Endodermal cell (in vitro differentiated cells): ENCODE data around the gene CACNA1A. TPM values are rescaled to one million over a fixed set of nuclear protein-coding genes. Genes with fewer than 3 reads are reported as not detected.

Experiments
- DNase-seq: peaks from one replicate; pipeline ENCODE4 v3.0.0-alpha.2; 2017
- H3K27ac ChIP-seq: 2 replicates; pipeline ENCODE4 v1.5.1; 2013; ENCODE audit warnings: mild to moderate bottlenecking, low read depth, low read length, moderate library complexity
- H3K27me3 ChIP-seq: 2 replicates; pipeline ENCODE4 v1.6.1; 2013; ENCODE audit warnings: mild to moderate bottlenecking, low read length, moderate library complexity; ENCODE audit not compliant: insufficient read depth, control insufficient read depth, poor library complexity, severe bottlenecking
- H3K36me3 ChIP-seq: 2 replicates; pipeline ENCODE4 v1.7.0; 2013; ENCODE audit warnings: mild to moderate bottlenecking, low read length, moderate library complexity; ENCODE audit not compliant: control insufficient read depth, insufficient read depth
- H3K4me1 ChIP-seq: one replicate; pipeline ENCODE4 v1.7.0; 2013; ENCODE audit warnings: low read length; ENCODE audit not compliant: control insufficient read depth, insufficient read depth
- H3K4me3 ChIP-seq: 2 replicates; pipeline ENCODE4 v1.5.1; 2013; ENCODE audit warnings: mild to moderate bottlenecking, low read length, moderate library complexity
- H3K9ac ChIP-seq: 2 replicates; pipeline ENCODE4 v1.6.1; 2013; ENCODE audit warnings: mild to moderate bottlenecking, low read length, moderate library complexity; ENCODE audit not compliant: poor library complexity, severe bottlenecking; ENCODE audit errors: extremely low read depth
- H3K9me3 ChIP-seq: 2 replicates; pipeline ENCODE4 v1.6.1; 2013; ENCODE audit warnings: mild to moderate bottlenecking, low read length, moderate library complexity; ENCODE audit not compliant: control insufficient read depth
- H3K27ac Mint-ChIP-seq: 2 replicates; pipeline ENCODE4 v1.8.0; 2020; ENCODE audit warnings: mixed read lengths
- H3K27me3 Mint-ChIP-seq: 2 replicates; pipeline ENCODE4 v1.8.0; 2021; ENCODE audit warnings: mild to moderate bottlenecking, mixed read lengths; ENCODE audit not compliant: insufficient read depth
- H3K36me3 Mint-ChIP-seq: 2 replicates; pipeline ENCODE4 v1.8.0; 2020; ENCODE audit warnings: low read depth, mixed read lengths
- H3K4me1 Mint-ChIP-seq: 2 replicates; pipeline ENCODE4 v1.8.0; 2020; ENCODE audit warnings: mixed read lengths
- H3K4me3 Mint-ChIP-seq: 2 replicates; pipeline ENCODE4 v1.8.0; 2020; ENCODE audit warnings: mild to moderate bottlenecking, moderate library complexity, mixed read lengths
- H3K9me3 Mint-ChIP-seq: 2 replicates; pipeline ENCODE4 v1.8.0; 2020; ENCODE audit warnings: mild to moderate bottlenecking, mixed read lengths
- WGBS, 2 experiments: methylation state at CpG; one replicate each; pipeline versions ENCODE4 v1.1.5 to v1.1.7; 2013; ENCODE audit warnings: missing lambda C conversion rate in 2 of 2, mixed read lengths in 1 of 2; ENCODE audit not compliant: insufficient coverage in 1 of 2, insufficient read length in 1 of 2; 5-methylcytosine and 5-hydroxymethylcytosine counted together
- total RNA-seq, 2 donors: library from RNA; stranded (reverse); fragmentation: NEBNext Ultra II Directional in 1 of 2; extraction: Animal tissue kit (Norgen Biotek cat#: 25700) in 1 of 2; gene quantifications; 2 replicates in 1 of 2; 3 replicates in 1 of 2; pipeline ENCODE4 v1.2.1, GENCODE V29; 2021
- TF ChIP-seq, protein P1 (sequence below): fragments of 200-600 bp; sonication (generic); conservative IDR thresholded peaks from 2 replicates; pipeline ENCODE4 v1.5.0; 2021; ENCODE audit warnings: antibody characterized with exemption, mild to moderate bottlenecking

Gene CACNA1A
- total RNA-seq, 2 donors from 2014 or later: 8.0 to 10.6 TPM

DNA sequence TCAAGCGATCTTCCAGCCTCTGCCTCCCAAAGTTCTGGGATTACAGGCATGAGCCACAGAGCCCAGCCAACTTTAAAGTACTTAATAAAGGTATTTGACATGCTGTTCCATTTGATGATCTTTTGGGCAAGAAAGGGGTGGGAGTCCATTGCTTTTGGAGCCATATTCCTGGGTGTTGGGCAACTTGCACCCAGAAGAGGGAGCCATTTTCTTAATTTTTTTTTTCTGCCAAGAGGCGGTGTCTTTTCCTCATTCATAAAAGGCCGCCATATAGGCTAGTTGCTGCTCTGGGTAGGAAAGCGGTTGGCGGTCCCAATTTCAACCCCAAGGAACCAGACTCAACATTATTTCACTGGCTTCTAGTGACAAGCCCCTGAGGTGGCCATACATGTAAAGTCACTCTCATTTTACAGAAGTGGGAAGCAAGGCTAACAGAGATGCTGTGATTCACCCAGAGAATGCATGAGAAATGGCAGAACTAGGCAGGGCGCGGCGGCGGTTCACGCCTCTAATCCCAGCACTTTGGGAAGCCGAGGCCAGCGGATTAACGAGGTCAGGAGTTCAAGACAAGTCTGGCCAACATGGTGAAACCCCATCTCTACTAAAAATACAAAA, 139.6 kb downstream of the CACNA1A start:
- Mint-ChIP-seq H3K36me3 (no peaks in the 10 kb centered on the region), H3K4me3 (no peak overlapping the region), H3K27me3 (no peaks in the 10 kb centered on the region), H3K9me3 (no peaks in the 10 kb centered on the region), H3K27ac (no peak overlapping the region), H3K4me1 (no peaks in the 10 kb centered on the region)
- Histone ChIP-seq H3K27ac (no peak overlapping the region), H3K9me3 (no peaks in the 10 kb centered on the region), H3K9ac (no peak overlapping the region), H3K4me1 (no peaks in the 10 kb centered on the region), H3K27me3 (no peaks in the 10 kb centered on the region), H3K36me3 (no peaks in the 10 kb centered on the region), H3K4me3 (no peak overlapping the region)
- DNase-seq: peak; percentile 68
- TF ChIP-seq, protein P1, sequence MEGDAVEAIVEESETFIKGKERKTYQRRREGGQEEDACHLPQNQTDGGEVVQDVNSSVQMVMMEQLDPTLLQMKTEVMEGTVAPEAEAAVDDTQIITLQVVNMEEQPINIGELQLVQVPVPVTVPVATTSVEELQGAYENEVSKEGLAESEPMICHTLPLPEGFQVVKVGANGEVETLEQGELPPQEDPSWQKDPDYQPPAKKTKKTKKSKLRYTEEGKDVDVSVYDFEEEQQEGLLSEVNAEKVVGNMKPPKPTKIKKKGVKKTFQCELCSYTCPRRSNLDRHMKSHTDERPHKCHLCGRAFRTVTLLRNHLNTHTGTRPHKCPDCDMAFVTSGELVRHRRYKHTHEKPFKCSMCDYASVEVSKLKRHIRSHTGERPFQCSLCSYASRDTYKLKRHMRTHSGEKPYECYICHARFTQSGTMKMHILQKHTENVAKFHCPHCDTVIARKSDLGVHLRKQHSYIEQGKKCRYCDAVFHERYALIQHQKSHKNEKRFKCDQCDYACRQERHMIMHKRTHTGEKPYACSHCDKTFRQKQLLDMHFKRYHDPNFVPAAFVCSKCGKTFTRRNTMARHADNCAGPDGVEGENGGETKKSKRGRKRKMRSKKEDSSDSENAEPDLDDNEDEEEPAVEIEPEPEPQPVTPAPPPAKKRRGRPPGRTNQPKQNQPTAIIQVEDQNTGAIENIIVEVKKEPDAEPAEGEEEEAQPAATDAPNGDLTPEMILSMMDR: peak; percentile 77
- 82 to 91% methylated on average over 9 to 13 of the region's 13 CpGs for WGBS, 2 experiments

- H3K27ac ChIP-seq: no peak overlapping the region
- 78% methylated on average over 3 to 5 of the region's 5 CpGs for WGBS, 2 experiments
- H3K36me3 ChIP-seq: no peaks in the 10 kb centered on the region
- peaks cover 9% of the 10 kb centered on the region for H3K9me3 Mint-ChIP-seq
- no peak overlapping the region for H3K27ac Mint-ChIP-seq
- H3K9me3 ChIP-seq: no peaks in the 10 kb centered on the region
- peaks cover 3% of the 10 kb centered on the region for H3K36me3 Mint-ChIP-seq
- no peak overlapping the region for H3K4me3 ChIP-seq
- H3K4me1 ChIP-seq: no peaks in the 10 kb centered on the region
- H3K4me3 Mint-ChIP-seq: no peak overlapping the region
- peak; percentile 45 for DNase-seq
- H3K9ac ChIP-seq: no peak overlapping the region
- no peaks in the 10 kb centered on the region for H3K4me1 Mint-ChIP-seq
- TF ChIP-seq, protein P1: no peak
- H3K27me3 ChIP-seq: no peaks in the 10 kb centered on the region
- no peaks in the 10 kb centered on the region for H3K27me3 Mint-ChIP-seq
Observed at GRCh38 chr19:13363954-13364353, 142.3 kb downstream of the CACNA1A start.

DNA sequence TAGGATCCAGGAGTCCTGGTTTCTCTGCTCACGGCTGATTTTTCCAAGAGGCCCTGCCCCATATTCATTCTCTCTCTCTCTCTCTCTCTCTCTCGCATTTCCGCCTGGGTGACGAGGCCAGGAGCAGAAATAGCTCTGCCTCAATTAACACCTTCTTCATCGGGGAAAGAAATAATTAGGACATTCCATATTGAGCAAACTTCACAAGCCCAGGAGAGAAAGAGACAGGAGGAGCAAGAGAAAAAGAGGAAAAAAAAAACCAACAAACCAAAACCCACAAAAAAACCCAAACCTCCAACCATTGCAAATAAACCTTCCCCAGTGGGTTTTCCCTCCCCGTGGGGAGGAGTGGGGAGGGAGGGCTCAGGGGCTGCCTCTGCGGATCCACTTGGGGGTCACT, 143.0 kb downstream of the CACNA1A start:
- H3K27me3 ChIP-seq: no peaks in the 10 kb centered on the region
- H3K9ac ChIP-seq: no peak overlapping the region
- Mint-ChIP-seq H3K36me3 (peaks cover 3% of the 10 kb centered on the region), H3K4me3 (no peak overlapping the region), H3K27me3 (no peaks in the 10 kb centered on the region), H3K4me1 (no peaks in the 10 kb centered on the region), H3K27ac (no peak overlapping the region), H3K9me3 (peaks cover 9% of the 10 kb centered on the region)
- DNase-seq: no peak
- no peak overlapping the region for H3K27ac ChIP-seq
- 73 to 94% methylated on average over 2 to 5 of the region's 7 CpGs for WGBS, 2 experiments
- H3K4me3 ChIP-seq: no peak overlapping the region
- H3K9me3 ChIP-seq: no peaks in the 10 kb centered on the region
- no peaks in the 10 kb centered on the region for H3K36me3 ChIP-seq
- H3K4me1 ChIP-seq: no peaks in the 10 kb centered on the region
- TF ChIP-seq, protein P1: no peak
